Effector CD8-positive, alpha-beta T cell (primary cell): ENCODE data around the gene WDR41.
A peak's percentile ranks its signal among the peaks of the same experiment; 100 is the strongest.
"Not testable (repeated sequence)": the region's sequence is repeated elsewhere in the genome, so short reads cannot be mapped to it uniquely, and the experiment has no call there.

ENCODE experiments used
- DNase-seq: peaks from one replicate; lab custom pipeline; 2025; lab: John Stamatoyannopoulos, UW
- total RNA-seq, 4 experiments: gene quantifications; one replicate each; lab custom pipeline; 2026; lab: John Stamatoyannopoulos, UW

The WDR41 gene
- 13.8 to 31.4 (median 27.5) reads per million in 4 experiments for total RNA-seq

- peak; percentile 64 for DNase-seq
Observed at GRCh38 chr5:77491783-77492652, at the start of gene WDR41. Gene WDR41, minus strand, starts transcription at chr5:77492316. Its CDS starts 96 bp downstream, at chr5:77492220.

- DNase-seq: no peak
Observed at GRCh38 chr5:77531297-77531696, 39.2 kb upstream of the WDR41 start.

- DNase-seq: no peak
Observed at GRCh38 chr5:77518304-77518703, 26.2 kb upstream of the WDR41 start.

GRCh38 chr5:77514457-77514856 lies 22.3 kb upstream of the WDR41 start:
- DNase-seq: no peak

- no peak for DNase-seq
Observed at GRCh38 chr5:77513321-77513720, 21.2 kb upstream of the WDR41 start.

GRCh38 chr5:77501132-77501531 lies 9.0 kb upstream of the WDR41 start:
- DNase-seq: not testable (repeated sequence)

- no peak for DNase-seq
Observed at GRCh38 chr5:77499973-77500372, 7.9 kb upstream of the WDR41 start.

GRCh38 chr5:77499441-77499840 lies 7.3 kb upstream of the WDR41 start:
- DNase-seq: no peak

- DNase-seq: no peak
Observed at GRCh38 chr5:77498952-77499351, 6.8 kb upstream of the WDR41 start.

GRCh38 chr5:77494935-77495334 lies 2.8 kb upstream of the WDR41 start:
- no peak for DNase-seq

- no peak for DNase-seq
Observed at GRCh38 chr5:77492653-77493000, 511 bp upstream of the WDR41 start.

GRCh38 chr5:77490741-77491344 lies 1.3 kb downstream of the WDR41 start:
- DNase-seq: not testable (repeated sequence)

- DNase-seq: no peak
Observed at GRCh38 chr5:77486344-77486962, 5.7 kb downstream of the WDR41 start.

GRCh38 chr5:77483682-77484081 lies 8.4 kb downstream of the WDR41 start:
- no peak for DNase-seq

GRCh38 chr5:77475041-77475440 lies 17.1 kb downstream of the WDR41 start:
- DNase-seq: not testable (repeated sequence)

- not testable (repeated sequence) for DNase-seq
Observed at GRCh38 chr5:77468875-77469274, 23.2 kb downstream of the WDR41 start.

GRCh38 chr5:77463905-77464304 lies 28.2 kb downstream of the WDR41 start:
- no peak for DNase-seq

- DNase-seq: no peak
Observed at GRCh38 chr5:77461287-77461686, 30.8 kb downstream of the WDR41 start.

GRCh38 chr5:77454123-77454522 lies 38.0 kb downstream of the WDR41 start:
- no peak for DNase-seq

GRCh38 chr5:77452351-77452750 lies 39.8 kb downstream of the WDR41 start:
- DNase-seq: no peak

- no peak for DNase-seq
Observed at GRCh38 chr5:77449981-77450380, 42.1 kb downstream of the WDR41 start.

GRCh38 chr5:77449277-77449676 lies 42.8 kb downstream of the WDR41 start:
- no peak for DNase-seq

GRCh38 chr5:77448831-77449230 lies 43.3 kb downstream of the WDR41 start:
- no peak for DNase-seq
